Mammary epithelial cell (primary cell): Measurements from ENCODE around the gene WBP1L.

Source experiments
- CTCF ChIP-seq, 2 donors: IDR thresholded peaks in 1 of 2; conservative IDR thresholded peaks in 1 of 2; 2 replicates each; pipeline ENCODE4 v1.5.1; 2011 to 2012; ENCODE audit warnings: inconsistent platforms in 2 of 2, low read length in 2 of 2, mild to moderate bottlenecking in 2 of 2, control low read depth in 1 of 2, low read depth in 1 of 2; ENCODE audit not compliant: insufficient read depth in 1 of 2; ENCODE audit errors: extremely low read depth in 1 of 2
- EZH2 ChIP-seq: IDR thresholded peaks from 2 replicates; pipeline ENCODE4 v1.6.1; 2012; ENCODE audit warnings: low read length, inconsistent platforms, borderline replicate concordance

- TF ChIP-seq CTCF (conservative IDR thresholded peaks at IDR 0.05 in 1 of 2, IDR thresholded peaks at IDR 0.05 in 1 of 2; ENCODE audit: extremely low read depth in 1 of 2, insufficient read depth in 1 of 2, low read depth in 1 of 2, low read length in 2 of 2) (peak in 1 of 2 donors; percentile 3), EZH2 (no peak)
These were observed 28.9 kb upstream of the WBP1L start, which contains the start of gene SFXN2 for GRCh38 chr10:102714621-102715455.
